ENCODE results near the gene FARS2. TPM values are rescaled to one million over a fixed set of nuclear protein-coding genes. Genes with fewer than 3 reads are reported as not detected.

The FARS2 gene
- total and polyA plus RNA-seq, 2 donors (not counting 1 experiment from before 2014, with no cell fraction given) = 11.0 to 18.5 TPM

GRCh38 chr6:5531161-5531560, 269.8 kb downstream of the FARS2 start:
- Histone ChIP-seq H3K9me3 (ENCODE audit: control insufficient read depth, insufficient read depth, low read depth, low read length) (no peaks in the 10 kb centered on the region), H4K20me1 (ENCODE audit: control insufficient read depth, extremely low read depth, insufficient read depth, low read length) (no peaks in the 10 kb centered on the region), H3K4me2 (ENCODE audit: extremely low read depth, insufficient read depth, low read length) (no peak overlapping the region), H3K9ac (ENCODE audit: insufficient read depth, low read length) (no peak overlapping the region), H3K4me1 (ENCODE audit: control insufficient read depth, extremely low read depth, insufficient read depth, low read length) (no peaks in the 10 kb centered on the region), H2AFZ (ENCODE audit: low read length) (no peak overlapping the region), H3K27me3 (ENCODE audit: control insufficient read depth, insufficient read depth, low read length) (no peaks in the 10 kb centered on the region), H3K36me3 (ENCODE audit: control insufficient read depth, insufficient read depth, low read length) (no peaks in the 10 kb centered on the region), H3K4me3 (replicated peaks in 1 of 4; ENCODE audit: control extremely low read depth in 1 of 4, insufficient read depth in 1 of 4, low read depth in 3 of 4, low read length in 4 of 4) (no peak overlapping the region), H3K27ac (ENCODE audit: insufficient read depth, low read length) (no peak overlapping the region), H3K79me2 (ENCODE audit: control insufficient read depth, insufficient read depth, low read length) (no peaks in the 10 kb centered on the region)
- DNase-seq (ENCODE audit: low read depth in 2 of 2) = no peak
- TF ChIP-seq, protein P1, sequence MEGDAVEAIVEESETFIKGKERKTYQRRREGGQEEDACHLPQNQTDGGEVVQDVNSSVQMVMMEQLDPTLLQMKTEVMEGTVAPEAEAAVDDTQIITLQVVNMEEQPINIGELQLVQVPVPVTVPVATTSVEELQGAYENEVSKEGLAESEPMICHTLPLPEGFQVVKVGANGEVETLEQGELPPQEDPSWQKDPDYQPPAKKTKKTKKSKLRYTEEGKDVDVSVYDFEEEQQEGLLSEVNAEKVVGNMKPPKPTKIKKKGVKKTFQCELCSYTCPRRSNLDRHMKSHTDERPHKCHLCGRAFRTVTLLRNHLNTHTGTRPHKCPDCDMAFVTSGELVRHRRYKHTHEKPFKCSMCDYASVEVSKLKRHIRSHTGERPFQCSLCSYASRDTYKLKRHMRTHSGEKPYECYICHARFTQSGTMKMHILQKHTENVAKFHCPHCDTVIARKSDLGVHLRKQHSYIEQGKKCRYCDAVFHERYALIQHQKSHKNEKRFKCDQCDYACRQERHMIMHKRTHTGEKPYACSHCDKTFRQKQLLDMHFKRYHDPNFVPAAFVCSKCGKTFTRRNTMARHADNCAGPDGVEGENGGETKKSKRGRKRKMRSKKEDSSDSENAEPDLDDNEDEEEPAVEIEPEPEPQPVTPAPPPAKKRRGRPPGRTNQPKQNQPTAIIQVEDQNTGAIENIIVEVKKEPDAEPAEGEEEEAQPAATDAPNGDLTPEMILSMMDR (conservative IDR thresholded peaks at IDR 0.05 in 1 of 2, IDR thresholded peaks at IDR 0.05 in 1 of 2; ENCODE audit: low read depth in 1 of 2, low read length in 2 of 2) = no peak
- no peak for TF ChIP-seq EZH2 (IDR thresholded peaks at IDR 0.05; ENCODE audit: low read length, missing control alignments)

- Histone ChIP-seq H2AFZ (ENCODE audit: low read length) (no peak overlapping the region), H3K9ac (ENCODE audit: insufficient read depth, low read length) (no peak overlapping the region), H3K9me3 (ENCODE audit: control insufficient read depth, insufficient read depth, low read depth, low read length) (no peaks in the 10 kb centered on the region), H3K79me2 (ENCODE audit: control insufficient read depth, insufficient read depth, low read length) (no peaks in the 10 kb centered on the region), H3K27me3 (ENCODE audit: control insufficient read depth, insufficient read depth, low read length) (no peaks in the 10 kb centered on the region), H3K36me3 (ENCODE audit: control insufficient read depth, insufficient read depth, low read length) (no peaks in the 10 kb centered on the region), H3K4me1 (ENCODE audit: control insufficient read depth, extremely low read depth, insufficient read depth, low read length) (no peaks in the 10 kb centered on the region), H4K20me1 (ENCODE audit: control insufficient read depth, extremely low read depth, insufficient read depth, low read length) (no peaks in the 10 kb centered on the region), H3K4me2 (ENCODE audit: extremely low read depth, insufficient read depth, low read length) (no peak overlapping the region), H3K4me3 (replicated peaks in 1 of 4; ENCODE audit: control extremely low read depth in 1 of 4, insufficient read depth in 1 of 4, low read depth in 3 of 4, low read length in 4 of 4) (no peak overlapping the region), H3K27ac (ENCODE audit: insufficient read depth, low read length) (no peak overlapping the region)
- no peak for DNase-seq (ENCODE audit: low read depth in 2 of 2)
- TF ChIP-seq, protein P1 (conservative IDR thresholded peaks at IDR 0.05 in 1 of 2, IDR thresholded peaks at IDR 0.05 in 1 of 2; ENCODE audit: low read depth in 1 of 2, low read length in 2 of 2) = no peak
- TF ChIP-seq EZH2 (IDR thresholded peaks at IDR 0.05; ENCODE audit: low read length, missing control alignments) = no peak
These were observed 270.6 kb downstream of the FARS2 start for GRCh38 chr6:5531853-5532375.

DNA sequence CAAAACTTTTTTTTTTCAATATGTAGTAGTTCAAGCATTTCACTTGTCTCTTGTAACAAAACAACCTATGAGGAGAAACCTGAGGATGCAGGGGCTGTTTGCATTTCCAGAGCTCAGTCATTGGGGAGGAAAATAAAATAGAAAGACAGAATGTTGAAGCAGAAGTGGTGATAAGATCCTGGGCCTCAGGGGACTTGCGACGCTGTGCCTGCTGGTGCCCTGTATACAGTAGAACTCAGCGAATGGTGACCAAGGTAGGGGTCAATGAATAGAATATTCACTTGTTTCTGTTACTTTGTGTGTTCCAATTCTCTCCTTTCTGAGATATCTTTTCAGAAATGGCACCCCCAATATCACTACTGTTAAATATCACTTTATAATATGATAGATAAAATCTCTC, 271.6 kb downstream of the FARS2 start:
- Histone ChIP-seq H3K27me3 (ENCODE audit: control insufficient read depth, insufficient read depth, low read length) (no peaks in the 10 kb centered on the region), H3K4me1 (ENCODE audit: control insufficient read depth, extremely low read depth, insufficient read depth, low read length) (no peaks in the 10 kb centered on the region), H3K27ac (ENCODE audit: insufficient read depth, low read length) (no peak overlapping the region), H3K9me3 (ENCODE audit: control insufficient read depth, insufficient read depth, low read depth, low read length) (no peaks in the 10 kb centered on the region), H4K20me1 (ENCODE audit: control insufficient read depth, extremely low read depth, insufficient read depth, low read length) (no peaks in the 10 kb centered on the region), H3K79me2 (ENCODE audit: control insufficient read depth, insufficient read depth, low read length) (no peaks in the 10 kb centered on the region), H3K4me3 (replicated peaks in 1 of 4; ENCODE audit: control extremely low read depth in 1 of 4, insufficient read depth in 1 of 4, low read depth in 3 of 4, low read length in 4 of 4) (no peak overlapping the region), H3K36me3 (ENCODE audit: control insufficient read depth, insufficient read depth, low read length) (no peaks in the 10 kb centered on the region), H3K9ac (ENCODE audit: insufficient read depth, low read length) (no peak overlapping the region), H2AFZ (ENCODE audit: low read length) (no peak overlapping the region), H3K4me2 (ENCODE audit: extremely low read depth, insufficient read depth, low read length) (no peak overlapping the region)
- TF ChIP-seq, protein P1 (conservative IDR thresholded peaks at IDR 0.05 in 1 of 2, IDR thresholded peaks at IDR 0.05 in 1 of 2; ENCODE audit: low read depth in 1 of 2, low read length in 2 of 2) = no peak
- no peak for TF ChIP-seq EZH2 (IDR thresholded peaks at IDR 0.05; ENCODE audit: low read length, missing control alignments)
- DNase-seq (ENCODE audit: low read depth in 2 of 2) = no peak

Data from fibroblast of lung (primary cell).